NCI-H460 (cell line): ENCODE measurements around the gene PLK1. TPM values are rescaled to one million over a fixed set of nuclear protein-coding genes. Genes with fewer than 3 reads are reported as not detected.

Experiments used
- total RNA-seq: library from RNA; depleted of rRNA; stranded (reverse); fragments of >200 nt; shearing (Covaris generic); gene quantifications from 2 replicates; pipeline ENCODE4 v1.2.3, GENCODE V29; 2014; rRNA removed

PLK1 gene
- total RNA-seq, 1 experiment from 2014 or later: 66.3 TPM

Other genes with a start within 250 kb of the PLK1 start
- gene COG7, start 225.7 kb upstream of the PLK1 start, total RNA-seq: 15.8 and 22.4 TPM in 2 replicates
- 17.1 and 17.5 TPM in 2 replicates for gene GGA2, start 168.4 kb upstream of the PLK1 start, total RNA-seq
- gene EARS2, start 121.5 kb upstream of the PLK1 start, total RNA-seq: 28.9 and 32.4 TPM in 2 replicates
- gene UBFD1, start 121.2 kb upstream of the PLK1 start, total RNA-seq: 57.4 and 59.6 TPM in 2 replicates
- 195 and 207 TPM in 2 replicates for gene NDUFAB1, start 82.6 kb upstream of the PLK1 start, total RNA-seq
- gene PALB2, start 37.6 kb upstream of the PLK1 start, total RNA-seq: 22.1 and 22.4 TPM in 2 replicates
- gene DCTN5, start 37.4 kb upstream of the PLK1 start, total RNA-seq: 40.3 and 49.1 TPM in 2 replicates
- not detected in 2 replicates for gene ERN2, start 34.3 kb downstream of the PLK1 start, total RNA-seq
- gene CHP2, start 76.1 kb downstream of the PLK1 start, total RNA-seq: not detected in 2 replicates
- 1.5 and 2.0 TPM in 2 replicates for gene PRKCB, start 157.1 kb downstream of the PLK1 start, total RNA-seq